ENCODE results near the gene PFDN1.

PFDN1 gene

GRCh38 chr5:140234377-140234989 lies 68.4 kb downstream of the PFDN1 start:
- TF ChIP-seq FOXM1 (IDR thresholded peaks at IDR 0.05; ENCODE audit: borderline replicate concordance, low read depth) (no peak), TEAD4 (IDR thresholded peaks at IDR 0.05) (no peak), RAD21 (IDR thresholded peaks at IDR 0.05; ENCODE audit: low read depth) (no peak), ZBTB7A (IDR thresholded peaks at IDR 0.05; ENCODE audit: low read depth) (no peak), TAF1 (IDR thresholded peaks at IDR 0.05; ENCODE audit: low read depth) (no peak), EGR1 (IDR thresholded peaks at IDR 0.05) (no peak), NFIC (IDR thresholded peaks at IDR 0.05) (no peak), TCF12 (IDR thresholded peaks at IDR 0.05; ENCODE audit: low read depth) (no peak), EP300 (IDR thresholded peaks at IDR 0.05; ENCODE audit: borderline replicate concordance) (no peak), YY1 (IDR thresholded peaks at IDR 0.05; ENCODE audit: low read depth) (no peak), CREB1 (IDR thresholded peaks at IDR 0.05; ENCODE audit: low read depth) (no peak), USF1 (IDR thresholded peaks at IDR 0.05) (no peak), CEBPB (IDR thresholded peaks at IDR 0.05) (no peak)
- TF ChIP-seq, protein P1, sequence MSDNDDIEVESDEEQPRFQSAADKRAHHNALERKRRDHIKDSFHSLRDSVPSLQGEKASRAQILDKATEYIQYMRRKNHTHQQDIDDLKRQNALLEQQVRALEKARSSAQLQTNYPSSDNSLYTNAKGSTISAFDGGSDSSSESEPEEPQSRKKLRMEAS (IDR thresholded peaks at IDR 0.05) = no peak
- TF ChIP-seq, protein P2, sequence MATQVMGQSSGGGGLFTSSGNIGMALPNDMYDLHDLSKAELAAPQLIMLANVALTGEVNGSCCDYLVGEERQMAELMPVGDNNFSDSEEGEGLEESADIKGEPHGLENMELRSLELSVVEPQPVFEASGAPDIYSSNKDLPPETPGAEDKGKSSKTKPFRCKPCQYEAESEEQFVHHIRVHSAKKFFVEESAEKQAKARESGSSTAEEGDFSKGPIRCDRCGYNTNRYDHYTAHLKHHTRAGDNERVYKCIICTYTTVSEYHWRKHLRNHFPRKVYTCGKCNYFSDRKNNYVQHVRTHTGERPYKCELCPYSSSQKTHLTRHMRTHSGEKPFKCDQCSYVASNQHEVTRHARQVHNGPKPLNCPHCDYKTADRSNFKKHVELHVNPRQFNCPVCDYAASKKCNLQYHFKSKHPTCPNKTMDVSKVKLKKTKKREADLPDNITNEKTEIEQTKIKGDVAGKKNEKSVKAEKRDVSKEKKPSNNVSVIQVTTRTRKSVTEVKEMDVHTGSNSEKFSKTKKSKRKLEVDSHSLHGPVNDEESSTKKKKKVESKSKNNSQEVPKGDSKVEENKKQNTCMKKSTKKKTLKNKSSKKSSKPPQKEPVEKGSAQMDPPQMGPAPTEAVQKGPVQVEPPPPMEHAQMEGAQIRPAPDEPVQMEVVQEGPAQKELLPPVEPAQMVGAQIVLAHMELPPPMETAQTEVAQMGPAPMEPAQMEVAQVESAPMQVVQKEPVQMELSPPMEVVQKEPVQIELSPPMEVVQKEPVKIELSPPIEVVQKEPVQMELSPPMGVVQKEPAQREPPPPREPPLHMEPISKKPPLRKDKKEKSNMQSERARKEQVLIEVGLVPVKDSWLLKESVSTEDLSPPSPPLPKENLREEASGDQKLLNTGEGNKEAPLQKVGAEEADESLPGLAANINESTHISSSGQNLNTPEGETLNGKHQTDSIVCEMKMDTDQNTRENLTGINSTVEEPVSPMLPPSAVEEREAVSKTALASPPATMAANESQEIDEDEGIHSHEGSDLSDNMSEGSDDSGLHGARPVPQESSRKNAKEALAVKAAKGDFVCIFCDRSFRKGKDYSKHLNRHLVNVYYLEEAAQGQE (IDR thresholded peaks at IDR 0.05; ENCODE audit: low read depth) = no peak

- TF ChIP-seq FOXM1 (IDR thresholded peaks at IDR 0.05; ENCODE audit: borderline replicate concordance, low read depth) (no peak), YY1 (IDR thresholded peaks at IDR 0.05; ENCODE audit: low read depth) (no peak), EGR1 (IDR thresholded peaks at IDR 0.05) (no peak), ZBTB7A (IDR thresholded peaks at IDR 0.05; ENCODE audit: low read depth) (no peak), EP300 (IDR thresholded peaks at IDR 0.05; ENCODE audit: borderline replicate concordance) (no peak), CEBPB (IDR thresholded peaks at IDR 0.05) (no peak), CREB1 (IDR thresholded peaks at IDR 0.05; ENCODE audit: low read depth) (no peak), RAD21 (IDR thresholded peaks at IDR 0.05; ENCODE audit: low read depth) (no peak), USF1 (IDR thresholded peaks at IDR 0.05) (no peak), TEAD4 (IDR thresholded peaks at IDR 0.05) (no peak)
- TF ChIP-seq, protein P1 (IDR thresholded peaks at IDR 0.05) = no peak
- TF ChIP-seq, protein P2 (IDR thresholded peaks at IDR 0.05; ENCODE audit: low read depth) = no peak
These were observed 70.2 kb downstream of the PFDN1 start for GRCh38 chr5:140232731-140233130.

DNA sequence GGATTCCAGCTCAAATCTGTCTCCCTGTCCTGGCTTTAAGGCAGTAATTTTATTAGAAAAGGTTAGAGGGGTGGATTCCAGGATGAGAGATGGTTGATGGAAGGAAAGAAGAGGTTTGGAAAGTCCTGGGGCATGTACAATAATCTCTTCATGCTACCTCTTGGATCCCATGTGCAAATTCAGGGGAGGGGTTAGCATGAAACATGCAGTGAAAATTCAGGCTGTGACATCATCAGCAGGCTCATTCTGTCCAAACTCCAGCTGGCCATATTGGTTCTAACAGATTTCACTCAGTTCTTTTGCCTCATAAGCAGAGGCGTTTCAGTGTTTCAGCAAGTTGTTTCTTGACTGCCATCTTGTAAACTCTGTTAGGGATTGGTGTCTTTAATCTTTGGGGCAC lies 72.5 kb downstream of the PFDN1 start:
- TF ChIP-seq, protein P2 (IDR thresholded peaks at IDR 0.05; ENCODE audit: low read depth) = no peak
- TF ChIP-seq USF1 (IDR thresholded peaks at IDR 0.05) (no peak), EP300 (IDR thresholded peaks at IDR 0.05; ENCODE audit: borderline replicate concordance) (no peak), TEAD4 (IDR thresholded peaks at IDR 0.05) (no peak), EGR1 (IDR thresholded peaks at IDR 0.05) (no peak), CREB1 (IDR thresholded peaks at IDR 0.05; ENCODE audit: low read depth) (no peak), YY1 (IDR thresholded peaks at IDR 0.05; ENCODE audit: low read depth) (no peak), CEBPB (IDR thresholded peaks at IDR 0.05) (no peak), ZBTB7A (IDR thresholded peaks at IDR 0.05; ENCODE audit: low read depth) (no peak), TCF12 (IDR thresholded peaks at IDR 0.05; ENCODE audit: low read depth) (no peak), TAF1 (IDR thresholded peaks at IDR 0.05; ENCODE audit: low read depth) (no peak), RAD21 (IDR thresholded peaks at IDR 0.05; ENCODE audit: low read depth) (no peak), FOXM1 (IDR thresholded peaks at IDR 0.05; ENCODE audit: borderline replicate concordance, low read depth) (no peak), NFIC (IDR thresholded peaks at IDR 0.05) (no peak)
- TF ChIP-seq, protein P1 (IDR thresholded peaks at IDR 0.05) = no peak

Data from Ishikawa (cell line).